GM19463 (cell line): Measurements from ENCODE around the gene STAT1.

Experiments
- ATAC-seq: cut with Tn5 transposase; IDR thresholded peaks from one replicate; pipeline ENCODE4 v1.9.1; 2021; ENCODE audit warnings: mild to moderate bottlenecking, moderate library complexity; ENCODE audit not compliant: unreplicated experiment

STAT1 gene

GRCh38 chr2:191032588-191033429, 18.8 kb upstream of the STAT1 start:
- no peak for ATAC-seq

- ATAC-seq = no peak
Measured at GRCh38 chr2:191031256-191031655, 17.3 kb upstream of the STAT1 start.

GRCh38 chr2:191030521-191031154, 16.7 kb upstream of the STAT1 start:
- peak; percentile 96 for ATAC-seq

GRCh38 chr2:191029280-191029950, 15.4 kb upstream of the STAT1 start:
- no peak for ATAC-seq

- no peak for ATAC-seq
Measured at GRCh38 chr2:191026377-191026776, 12.4 kb upstream of the STAT1 start.

GRCh38 chr2:191025135-191025534, 11.2 kb upstream of the STAT1 start:
- ATAC-seq = no peak

GRCh38 chr2:191023235-191023679, 9.3 kb upstream of the STAT1 start:
- no peak for ATAC-seq

- peak; percentile 9 for ATAC-seq
Measured at GRCh38 chr2:191020742-191021381, 6.9 kb upstream of the STAT1 start.

- ATAC-seq = peak; percentile 61
Measured at GRCh38 chr2:191020221-191020741, 6.3 kb upstream of the STAT1 start.

- ATAC-seq = no peak
Measured at GRCh38 chr2:191019376-191019775, 5.4 kb upstream of the STAT1 start.

- ATAC-seq = peak; percentile 15
Measured at GRCh38 chr2:191018643-191019119, 4.7 kb upstream of the STAT1 start.

- no peak for ATAC-seq
Measured at GRCh38 chr2:191018048-191018447, 4.1 kb upstream of the STAT1 start.

- no peak for ATAC-seq
Measured at GRCh38 chr2:191015831-191016230, 1.9 kb upstream of the STAT1 start.

GRCh38 chr2:191015239-191015638, 1.3 kb upstream of the STAT1 start:
- ATAC-seq = no peak

- no peak for ATAC-seq
Measured at GRCh38 chr2:191014653-191015020, 666 bp upstream of the STAT1 start.

GRCh38 chr2:191013682-191013931, 364 bp downstream of the STAT1 start:
- no peak for ATAC-seq

- ATAC-seq = no peak
Measured at GRCh38 chr2:191012845-191013681, 908 bp downstream of the STAT1 start.

GRCh38 chr2:191012346-191012745, 1.6 kb downstream of the STAT1 start:
- no peak for ATAC-seq

- no peak for ATAC-seq
Measured at GRCh38 chr2:191010887-191011885, 2.8 kb downstream of the STAT1 start.
